H9 (cell line): ENCODE measurements around the gene SHISA8. TPM values are rescaled to one million over a fixed set of nuclear protein-coding genes. Genes with fewer than 3 reads are reported as not detected.

Experiments
- DNase-seq: peaks from one replicate; pipeline ENCODE4 v3.0.0-alpha.2; 2017
- H2AFZ ChIP-seq: one replicate; pipeline ENCODE4 v1.6.1; 2013; ENCODE audit warnings: mild to moderate bottlenecking, low read length, control low read depth, moderate library complexity
- H2AK5ac ChIP-seq: 2 replicates; pipeline ENCODE4 v1.6.1; 2013; ENCODE audit warnings: low read length, control low read depth, mixed read lengths; ENCODE audit not compliant: insufficient read length
- H2BK120ac ChIP-seq: one replicate; pipeline ENCODE4 v1.6.1; 2013; ENCODE audit warnings: low read depth, mild to moderate bottlenecking, low read length, control low read depth, inconsistent platforms; ENCODE audit not compliant: poor library complexity, severe bottlenecking
- H2BK12ac ChIP-seq: 2 replicates; pipeline ENCODE4 v1.6.1; 2013; ENCODE audit warnings: low read length, control low read depth, mixed read lengths, low read depth; ENCODE audit not compliant: insufficient read length
- H2BK15ac ChIP-seq: 2 replicates; pipeline ENCODE4 v1.6.1; 2013; ENCODE audit warnings: low read depth, low read length, control low read depth
- H2BK20ac ChIP-seq: one replicate; pipeline ENCODE4 v1.6.1; 2013; ENCODE audit warnings: low read depth, mild to moderate bottlenecking, low read length, control low read depth, inconsistent platforms; ENCODE audit not compliant: poor library complexity, severe bottlenecking
- H2BK5ac ChIP-seq: 2 replicates; pipeline ENCODE4 v1.6.1; 2013; ENCODE audit warnings: low read length, control low read depth, mixed read lengths; ENCODE audit not compliant: insufficient read length
- H3K14ac ChIP-seq: 2 replicates; pipeline ENCODE4 v1.6.1; 2013; ENCODE audit warnings: low read length, control low read depth; ENCODE audit not compliant: insufficient read depth
- H3K18ac ChIP-seq: 2 replicates; pipeline ENCODE4 v1.6.1; 2013; ENCODE audit warnings: low read depth, mild to moderate bottlenecking, mixed read lengths, low read length, control low read depth; ENCODE audit not compliant: insufficient read length
- H3K23ac ChIP-seq: 2 replicates; pipeline ENCODE4 v1.6.1; 2013; ENCODE audit warnings: low read length, control low read depth, mixed read lengths, low read depth; ENCODE audit not compliant: insufficient read length
- H3K23me2 ChIP-seq: 2 replicates; pipeline ENCODE4 v1.6.1; 2013; ENCODE audit warnings: low read depth, mild to moderate bottlenecking, mixed read lengths, low read length, control low read depth; ENCODE audit not compliant: insufficient read length, poor library complexity, severe bottlenecking
- H3K27ac ChIP-seq: 2 replicates; pipeline ENCODE4 v1.5.1; 2013; ENCODE audit warnings: low read length, control low read depth, mixed read lengths, low read depth; ENCODE audit not compliant: insufficient read length
- H3K27me3 ChIP-seq: 2 replicates; pipeline ENCODE4 v1.6.1; 2013; ENCODE audit warnings: low read length, control low read depth, inconsistent platforms; ENCODE audit not compliant: insufficient read depth
- H3K4ac ChIP-seq: 2 replicates; pipeline ENCODE4 v1.6.1; 2013; ENCODE audit warnings: low read depth, mild to moderate bottlenecking, control low read depth, inconsistent platforms, low read length, moderate library complexity
- H3K4me1 ChIP-seq: 2 replicates; pipeline ENCODE4 v1.6.1; 2013; ENCODE audit warnings: low read length, control low read depth, inconsistent platforms; ENCODE audit not compliant: insufficient read depth
- H3K4me2 ChIP-seq: 2 replicates; pipeline ENCODE4 v1.6.1; 2013; ENCODE audit warnings: low read length, control low read depth, mixed read lengths; ENCODE audit not compliant: insufficient read length, insufficient read depth
- H3K56ac ChIP-seq: 2 replicates; pipeline ENCODE4 v1.6.1; 2013; ENCODE audit warnings: low read depth, mild to moderate bottlenecking, mixed read lengths, low read length, control low read depth; ENCODE audit not compliant: insufficient read length
- H3K79me1 ChIP-seq: 2 replicates; pipeline ENCODE4 v1.6.1; 2013; ENCODE audit warnings: low read depth, mild to moderate bottlenecking, moderate library complexity, low read length, control low read depth, inconsistent platforms; ENCODE audit not compliant: insufficient read depth, poor library complexity, severe bottlenecking
- H3K79me2 ChIP-seq: 2 replicates; pipeline ENCODE4 v1.6.1; 2013; ENCODE audit warnings: low read length, control low read depth, inconsistent platforms; ENCODE audit not compliant: insufficient read depth
- H3K9ac ChIP-seq: 2 replicates; pipeline ENCODE4 v1.6.1; 2013; ENCODE audit warnings: low read length, control low read depth, mixed read lengths; ENCODE audit not compliant: insufficient read length; ENCODE audit errors: extremely low read depth
- H3K9me3 ChIP-seq: one replicate; pipeline ENCODE4 v1.6.1; 2013; ENCODE audit warnings: low read depth, low read length, inconsistent platforms; ENCODE audit not compliant: control insufficient read depth
- H3T11ph ChIP-seq: one replicate; pipeline ENCODE4 v1.6.1; 2013; ENCODE audit warnings: mild to moderate bottlenecking, low read length, control low read depth, inconsistent platforms
- H4K20me1 ChIP-seq: one replicate; pipeline ENCODE4 v1.6.1; 2013; ENCODE audit not compliant: control insufficient read depth, insufficient read length, insufficient read depth
- H4K5ac ChIP-seq: 2 replicates; pipeline ENCODE4 v1.6.1; 2013; ENCODE audit warnings: low read depth, mild to moderate bottlenecking, mixed read lengths, low read length, control low read depth; ENCODE audit not compliant: insufficient read length
- H4K8ac ChIP-seq: replicated peaks from 2 replicates; pipeline ENCODE4 v1.6.1; 2013; ENCODE audit warnings: low read length, control low read depth, mixed read lengths, low read depth; ENCODE audit not compliant: insufficient read length
- H4K91ac ChIP-seq: 2 replicates; pipeline ENCODE4 v1.6.1; 2013; ENCODE audit warnings: low read depth, mild to moderate bottlenecking, moderate library complexity, mixed read lengths, low read length, control low read depth; ENCODE audit not compliant: insufficient read length
- H3K27ac Mint-ChIP-seq, 3 experiments: 2 replicates in 2 of 3; 3 replicates in 1 of 3; pipeline ENCODE4 v1.8.0; 2020 to 2021; ENCODE audit warnings: mixed read lengths in 3 of 3, mild to moderate bottlenecking in 1 of 3, moderate library complexity in 1 of 3
- H3K27me3 Mint-ChIP-seq: 2 replicates; pipeline ENCODE4 v1.8.0; 2021; ENCODE audit warnings: low read depth, mild to moderate bottlenecking, moderate library complexity, mixed read lengths
- H3K36me3 Mint-ChIP-seq, 3 experiments: 2 replicates in 2 of 3; 3 replicates in 1 of 3; pipeline ENCODE4 v1.8.0; 2020 to 2021; ENCODE audit warnings: low read depth in 3 of 3, mixed read lengths in 3 of 3; ENCODE audit not compliant: insufficient read depth in 1 of 3
- H3K4me1 Mint-ChIP-seq, 2 experiments: 2 replicates each; pipeline ENCODE4 v1.8.0; 2020; ENCODE audit warnings: mixed read lengths in 2 of 2
- H3K4me3 Mint-ChIP-seq, 2 experiments: 2 replicates in 1 of 2; 3 replicates in 1 of 2; pipeline ENCODE4 v1.8.0; 2020 to 2021; ENCODE audit warnings: mild to moderate bottlenecking in 2 of 2, mixed read lengths in 2 of 2, moderate library complexity in 1 of 2
- H3K9me3 Mint-ChIP-seq, 2 experiments: 2 replicates in 1 of 2; 3 replicates in 1 of 2; pipeline ENCODE4 v1.8.0; 2020; ENCODE audit warnings: mild to moderate bottlenecking in 2 of 2, mixed read lengths in 2 of 2, moderate library complexity in 1 of 2
- CTCF ChIP-seq: fragments of 200-600 bp; sonication (generic); conservative IDR thresholded peaks from 3 replicates; pipeline ENCODE4 v1.8.0; 2021; ENCODE audit warnings: antibody characterized with exemption, mild to moderate bottlenecking
- WGBS: extraction: QIAGEN DNeasy Blood & Tissue Kit; methylation state at CpG from one replicate; pipeline ENCODE4 v1.1.7; 2013; ENCODE audit warnings: missing lambda C conversion rate, low lambda C conversion rate, mixed read lengths; ENCODE audit not compliant: insufficient read length; ENCODE audit errors: extremely low coverage; 5-methylcytosine and 5-hydroxymethylcytosine counted together
- total RNA-seq: library from RNA; stranded (reverse); gene quantifications from 2 replicates; pipeline ENCODE4 v1.2.1, GENCODE V29; 2021

The SHISA8 gene
- total RNA-seq, 1 experiment from 2014 or later: 1.4 TPM

GRCh38 chr22:41935015-41935351 lies 20.1 kb upstream of the SHISA8 start:
- H2BK12ac ChIP-seq: no peak overlapping the region
- H4K8ac ChIP-seq: no peak overlapping the region
- H3K4me2 ChIP-seq: no peak overlapping the region
- no peaks in the 10 kb centered on the region for H3K9me3 Mint-ChIP-seq
- no peak overlapping the region for H3T11ph ChIP-seq
- H3K18ac ChIP-seq: no peak overlapping the region
- no peaks in the 10 kb centered on the region for H3K79me2 ChIP-seq
- H4K5ac ChIP-seq: no peak overlapping the region
- H3K4me3 Mint-ChIP-seq: no peak overlapping the region
- no peaks in the 10 kb centered on the region for H3K4me1 ChIP-seq
- no peaks in the 10 kb centered on the region for H3K79me1 ChIP-seq
- peaks cover 17 to 34% (median 33%) of the 10 kb centered on the region in 3 experiments; a peak in 6 of 7 replicates for H3K36me3 Mint-ChIP-seq
- no peaks in the 10 kb centered on the region for H3K9me3 ChIP-seq
- no CpG with 5 or more reads among the region's 4 CpGs for WGBS
- H3K4ac ChIP-seq: no peak overlapping the region
- no peak for TF ChIP-seq CTCF
- peaks cover 2 to 6% of the 10 kb centered on the region in 2 experiments; a peak in 2 of 4 replicates for H3K4me1 Mint-ChIP-seq
- H2BK120ac ChIP-seq: no peak overlapping the region
- H3K9ac ChIP-seq: no peak overlapping the region
- no peak overlapping the region for H2BK20ac ChIP-seq
- H3K56ac ChIP-seq: no peak overlapping the region
- no peak overlapping the region for H3K27ac ChIP-seq
- H2BK15ac ChIP-seq: no peak overlapping the region
- H2AK5ac ChIP-seq: no peak overlapping the region
- no peak overlapping the region for H3K23ac ChIP-seq
- no peak overlapping the region for H2BK5ac ChIP-seq
- H3K27me3 Mint-ChIP-seq: peaks cover 10% of the 10 kb centered on the region
- no peaks in the 10 kb centered on the region for H3K23me2 ChIP-seq
- no peak for DNase-seq
- no peak overlapping the region for H3K27ac Mint-ChIP-seq
- H3K27me3 ChIP-seq: no peaks in the 10 kb centered on the region
- peaks cover 1% of the 10 kb centered on the region for H4K20me1 ChIP-seq
- no peak overlapping the region for H2AFZ ChIP-seq
- no peak overlapping the region for H4K91ac ChIP-seq
- no peak overlapping the region for H3K14ac ChIP-seq
